Nephron progenitor cell (in vitro differentiated cells): ENCODE results near the gene PDE4B.
"Not testable (repeated sequence)": the region's sequence is repeated elsewhere in the genome, so short reads cannot be mapped to it uniquely, and the experiment has no call there.

Experiments
- DNase-seq: peaks from one replicate; pipeline ENCODE4 v3.0.0; 2021
- H3K27ac Mint-ChIP-seq: 2 replicates; pipeline ENCODE4 v1.8.0; 2021; ENCODE audit warnings: mild to moderate bottlenecking, moderate library complexity, mixed read lengths
- H3K27me3 Mint-ChIP-seq: 2 replicates; pipeline ENCODE4 v1.8.0; 2021; ENCODE audit warnings: mild to moderate bottlenecking, low read depth, mixed read lengths; ENCODE audit not compliant: poor library complexity
- H3K36me3 Mint-ChIP-seq: 2 replicates; pipeline ENCODE4 v1.8.0; 2021; ENCODE audit warnings: low read depth, mixed read lengths
- H3K4me1 Mint-ChIP-seq: 2 replicates; pipeline ENCODE4 v1.8.0; 2021; ENCODE audit warnings: mixed read lengths
- H3K4me3 Mint-ChIP-seq: 2 replicates; pipeline ENCODE4 v1.8.0; 2021; ENCODE audit warnings: mild to moderate bottlenecking, moderate library complexity, mixed read lengths
- H3K9me3 Mint-ChIP-seq: 2 replicates; pipeline ENCODE4 v1.8.0; 2021; ENCODE audit warnings: mild to moderate bottlenecking, moderate library complexity, mixed read lengths
- CTCF ChIP-seq: fragments of 200-600 bp; sonication (generic); IDR thresholded peaks from 2 replicates; pipeline ENCODE4 v1.5.0; 2021; ENCODE audit warnings: antibody characterized with exemption

Gene PDE4B

DNA sequence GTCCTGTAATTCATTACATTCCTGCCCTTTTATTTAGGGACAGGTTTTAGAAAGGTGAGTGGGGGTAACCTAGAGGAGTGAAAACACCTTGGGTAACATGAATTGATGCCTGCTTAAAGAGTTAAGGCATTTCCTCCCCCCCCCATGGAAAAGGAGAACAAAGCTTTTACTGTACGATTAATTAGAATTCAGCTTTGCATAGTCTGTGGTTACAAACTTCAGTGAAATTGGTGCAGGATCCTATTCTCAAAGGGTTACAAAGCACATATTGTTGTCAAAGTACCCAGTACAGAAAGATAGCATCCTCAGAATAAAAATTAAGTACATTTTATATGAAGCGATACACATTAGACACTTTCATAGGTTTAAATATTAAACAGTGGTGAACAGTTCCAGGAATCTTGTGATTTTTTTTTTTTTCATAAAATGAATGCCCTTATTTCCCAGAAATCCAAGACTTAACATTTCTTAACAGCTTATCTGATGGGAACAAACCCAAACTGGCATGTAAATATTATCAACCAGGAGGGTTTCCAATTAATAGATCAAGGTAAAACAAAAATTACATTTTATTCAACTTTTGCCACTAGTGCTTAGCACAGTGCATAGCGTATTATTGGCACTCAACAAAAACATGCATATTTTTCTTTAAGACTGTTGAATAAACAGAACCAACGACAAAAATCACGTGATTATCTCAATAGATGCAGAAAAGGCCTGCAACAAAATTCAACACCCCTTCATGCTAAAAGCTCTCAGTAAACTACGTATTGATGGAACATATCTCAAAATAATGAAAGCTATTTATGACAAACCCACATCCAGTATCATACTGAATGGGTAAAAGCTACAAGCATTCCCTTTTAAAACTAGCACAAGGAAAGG is 172.7 kb downstream of the PDE4B start:
- H3K36me3 Mint-ChIP-seq: no peaks in the 10 kb centered on the region
- no peaks in the 10 kb centered on the region for H3K27me3 Mint-ChIP-seq
- no peak overlapping the region for H3K27ac Mint-ChIP-seq
- H3K4me1 Mint-ChIP-seq: peaks cover 20% of the 10 kb centered on the region
- no peak overlapping the region for H3K4me3 Mint-ChIP-seq
- no peak for DNase-seq
- no peak for TF ChIP-seq CTCF
- peaks cover 22% of the 10 kb centered on the region for H3K9me3 Mint-ChIP-seq

DNA sequence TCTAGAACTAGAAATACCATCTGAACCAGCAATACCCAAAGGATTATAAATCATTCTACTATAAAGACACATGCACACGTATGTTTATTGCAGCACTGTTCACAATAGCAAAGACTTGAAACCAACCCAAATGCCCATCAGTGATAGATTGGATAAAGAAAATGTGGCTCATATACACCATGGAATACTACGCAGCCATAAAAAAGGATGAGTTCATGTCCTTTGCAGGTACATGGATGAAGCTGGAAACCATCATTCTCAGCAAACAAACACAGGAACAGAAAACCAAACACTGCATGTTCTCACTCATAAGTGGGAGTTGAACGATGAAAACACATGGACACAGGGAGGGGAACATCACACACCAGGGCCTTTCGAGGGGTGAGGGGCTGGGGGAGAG is 174.8 kb downstream of the PDE4B start:
- not testable (repeated sequence) for H3K4me3 Mint-ChIP-seq, H3K27ac Mint-ChIP-seq, H3K27me3 Mint-ChIP-seq, H3K36me3 Mint-ChIP-seq, DNase-seq
- Mint-ChIP-seq H3K4me1 (peaks cover 16% of the 10 kb centered on the region), H3K9me3 (peaks cover 22% of the 10 kb centered on the region)

DNA sequence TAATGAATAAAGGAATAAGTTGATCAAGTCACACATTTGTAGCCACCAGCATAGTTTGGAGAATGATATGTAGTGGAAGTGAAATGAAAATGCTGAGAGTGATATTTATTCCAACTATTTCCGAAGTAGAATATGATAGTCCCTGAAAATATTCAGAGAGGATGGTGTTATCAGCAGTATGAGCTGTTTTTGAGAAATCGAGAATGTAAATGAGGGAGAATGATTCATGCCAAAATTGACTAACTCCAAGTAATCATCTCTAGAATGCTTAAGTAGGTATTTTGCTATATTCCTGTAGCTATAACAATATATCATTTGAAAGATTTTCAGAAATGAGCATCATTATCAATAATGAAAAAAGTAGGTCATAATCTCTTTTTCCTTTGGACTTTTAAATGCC is 178.9 kb downstream of the PDE4B start:
- TF ChIP-seq CTCF: no peak
- H3K36me3 Mint-ChIP-seq: no peaks in the 10 kb centered on the region
- no peak overlapping the region for H3K27ac Mint-ChIP-seq

DNA sequence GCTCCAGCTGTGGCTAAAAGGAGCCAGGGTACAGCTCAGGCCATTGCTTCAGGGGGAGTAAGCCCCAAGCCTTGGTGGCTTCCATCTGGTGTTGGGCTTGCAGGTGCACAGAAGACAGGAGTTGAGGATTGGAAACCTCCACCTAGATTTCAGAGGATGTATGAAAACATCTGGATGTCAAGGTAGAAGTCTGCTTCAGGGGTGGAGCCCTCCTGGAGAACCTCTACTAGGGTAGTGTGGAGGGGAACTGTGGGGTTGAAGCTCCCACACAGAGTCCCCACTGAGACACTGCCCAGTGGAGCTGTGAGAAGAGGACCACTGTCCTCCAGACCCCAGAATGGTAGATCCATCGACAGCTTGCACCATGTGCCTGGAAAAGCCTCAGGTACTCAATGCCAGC is 183.0 kb downstream of the PDE4B start:
- Mint-ChIP-seq H3K36me3 (no peaks in the 10 kb centered on the region), H3K27me3 (peaks cover 3% of the 10 kb centered on the region), H3K4me1 (peaks cover 13% of the 10 kb centered on the region), H3K4me3 (no peak overlapping the region), H3K27ac (no peak overlapping the region), H3K9me3 (peaks cover 32% of the 10 kb centered on the region)
- DNase-seq: no peak
- no peak for TF ChIP-seq CTCF

More for the DNA sequence above, 178.9 kb downstream of the PDE4B start:
- Mint-ChIP-seq H3K4me1 (no peaks in the 10 kb centered on the region), H3K4me3 (no peak overlapping the region), H3K27me3 (no peaks in the 10 kb centered on the region), H3K9me3 (peaks cover 35% of the 10 kb centered on the region)
- no peak for DNase-seq

DNA sequence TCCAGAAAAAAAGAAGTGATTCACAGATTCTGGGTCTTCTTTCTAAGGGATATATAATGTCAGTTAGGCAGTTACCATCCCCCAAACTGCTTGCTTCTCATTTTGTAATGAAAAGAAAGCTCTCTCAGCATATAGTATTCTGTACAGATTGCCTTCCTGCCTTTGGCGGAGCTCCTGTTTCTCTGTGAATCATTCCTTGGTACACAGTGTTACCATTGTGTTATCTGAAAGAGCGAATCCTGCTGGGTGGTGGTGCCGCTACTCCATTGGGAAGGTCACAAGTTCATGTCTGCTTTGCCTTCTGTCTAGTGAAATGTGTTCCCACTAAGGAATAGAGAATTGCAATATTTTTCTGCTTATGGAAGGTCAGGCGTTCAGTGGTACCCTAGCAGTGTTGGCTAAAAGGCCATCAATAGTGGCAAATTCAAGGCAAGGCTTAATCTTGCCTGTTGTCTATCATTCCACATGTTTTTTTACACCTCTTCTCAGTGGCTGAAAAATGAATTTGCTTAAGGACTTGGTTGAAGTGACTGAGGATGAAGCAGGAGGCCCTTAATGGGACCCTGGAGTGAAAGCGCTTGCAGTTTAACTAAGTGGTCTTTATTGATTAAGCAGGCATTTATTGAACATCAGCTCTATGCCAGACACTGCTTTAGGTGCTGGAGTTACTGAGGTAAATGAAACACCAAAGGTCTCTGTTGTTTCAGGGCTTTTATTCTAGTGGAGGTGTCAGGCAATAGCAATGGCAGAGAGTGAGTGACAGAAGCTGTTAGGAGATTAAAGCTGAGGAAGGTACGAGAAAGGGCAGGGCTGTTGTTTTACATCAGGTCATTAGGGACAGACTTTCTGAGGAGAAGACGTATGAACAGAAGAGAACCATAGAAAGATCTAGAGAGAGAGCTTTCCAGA is 186.7 kb downstream of the PDE4B start:
- peaks cover 3% of the 10 kb centered on the region for H3K27me3 Mint-ChIP-seq
- H3K9me3 Mint-ChIP-seq: peaks cover 31% of the 10 kb centered on the region
- TF ChIP-seq CTCF: no peak
- no peak overlapping the region for H3K4me3 Mint-ChIP-seq
- H3K27ac Mint-ChIP-seq: peak overlapping the region; percentile 10
- H3K36me3 Mint-ChIP-seq: no peaks in the 10 kb centered on the region
- H3K4me1 Mint-ChIP-seq: peaks cover 13% of the 10 kb centered on the region
- no peak for DNase-seq

DNA sequence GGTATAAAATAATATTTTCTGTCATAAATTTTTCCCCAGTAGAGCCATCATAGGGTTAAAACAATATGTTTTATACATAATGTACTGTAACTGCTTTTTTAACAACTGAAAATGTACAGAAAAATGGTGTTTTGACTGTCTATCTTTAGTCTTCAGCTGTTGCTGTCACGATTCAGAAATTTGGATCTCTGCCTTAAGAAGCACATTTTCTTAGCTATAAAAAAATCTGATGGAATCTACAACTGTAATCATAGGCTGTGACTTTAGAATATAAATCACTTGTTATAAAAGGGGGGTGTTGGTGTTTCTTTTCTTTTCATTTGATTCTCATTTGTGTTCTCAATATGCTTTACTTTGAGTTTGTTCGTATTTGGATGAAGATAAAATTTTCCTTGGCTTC is 187.5 kb downstream of the PDE4B start:
- TF ChIP-seq CTCF: no peak
- peaks cover 13% of the 10 kb centered on the region for H3K4me1 Mint-ChIP-seq
- no peak overlapping the region for H3K4me3 Mint-ChIP-seq
- peaks cover 23% of the 10 kb centered on the region for H3K9me3 Mint-ChIP-seq
- H3K27ac Mint-ChIP-seq: no peak overlapping the region
- peaks cover 3% of the 10 kb centered on the region for H3K27me3 Mint-ChIP-seq
- no peak for DNase-seq
- H3K36me3 Mint-ChIP-seq: no peaks in the 10 kb centered on the region
